BJ (cell line): ENCODE data around the gene TOX3. TPM values are rescaled to one million over a fixed set of nuclear protein-coding genes. Genes with fewer than 3 reads are reported as not detected.

ENCODE experiments used
- CTCF ChIA-PET: fragments of 350-600 bp; formaldehyde crosslinking; extraction: SDS; loops from one replicate; lab custom pipeline; 2021; ENCODE audit warnings: antibody characterized with exemption, inconsistent platforms; lab: Yijun Ruan, JAX
- POLR2A ChIA-PET: fragments of 300-600 bp; sonication (Branson Sonifier 250); formaldehyde crosslinking; extraction: SDS; loops from one replicate; lab custom pipeline; 2021; ENCODE audit warnings: antibody characterized with exemption; lab: Charles Lee
- DNase-seq: peaks from one replicate; pipeline ENCODE4 v3.0.0-alpha.2; 2011; ENCODE audit warnings: low read depth
- H3K27me3 ChIP-seq: 2 replicates; pipeline ENCODE4 v1.6.0; 2011; ENCODE audit warnings: low read length; ENCODE audit not compliant: control insufficient read depth, insufficient read depth
- H3K36me3 ChIP-seq: 2 replicates; pipeline ENCODE4 v1.5.1; 2011; ENCODE audit warnings: low read length; ENCODE audit not compliant: control insufficient read depth, insufficient read depth
- H3K4me3 ChIP-seq: 2 replicates; pipeline ENCODE4 v1.5.1; 2011; ENCODE audit warnings: low read depth, mild to moderate bottlenecking, control low read depth, low read length
- CTCF ChIP-seq: IDR thresholded peaks from 2 replicates; pipeline ENCODE4 v1.5.1; 2011; ENCODE audit warnings: low read depth, mild to moderate bottlenecking, control low read depth, inconsistent platforms, low read length, moderate library complexity; ENCODE audit not compliant: insufficient read depth
- polyA minus RNA-seq: library from RNA; depleted of rRNA, polyadenylated mRNA; stranded (reverse); fragments of >200 nt; gene quantifications from 2 replicates; pipeline ENCODE4 v1.2.3, GENCODE V29; 2011; rRNA and poly(A)+ RNA removed
- polyA plus RNA-seq: library from polyadenylated mRNA; depleted of rRNA; stranded (reverse); fragments of >200 nt; gene quantifications from 2 replicates; pipeline ENCODE4 v1.2.3, GENCODE V29; 2011; rRNA removed

TOX3 gene
- polyA plus RNA-seq = not detected in 2 replicates
- polyA minus RNA-seq = not detected in 2 replicates

- peaks cover 3% of the 10 kb centered on the region; the same call in 1 of the 2 replicates for H3K27me3 ChIP-seq
- TF ChIP-seq CTCF = no peak
- H3K36me3 ChIP-seq = no peaks in the 10 kb centered on the region
- no peak for DNase-seq
- POLR2A ChIA-PET = no interaction called here
- no peak within 1 kb of the TSS for H3K4me3 ChIP-seq
- CTCF ChIA-PET = no interaction called here
These were observed at the start of gene TOX3 for GRCh38 chr16:52547004-52547833. Gene TOX3, minus strand, starts transcription at chr16:52547143. Its CDS starts 420 bp downstream, at chr16:52546723.

GRCh38 chr16:52592778-52593177, 45.8 kb upstream of the TOX3 start:
- Histone ChIP-seq H3K4me3 (no peak overlapping the region), H3K27me3 (no peaks in the 10 kb centered on the region), H3K36me3 (no peaks in the 10 kb centered on the region)
- POLR2A ChIA-PET = no interaction called here
- TF ChIP-seq CTCF = no peak
- no peak for DNase-seq
- CTCF ChIA-PET = no interaction called here

- DNase-seq = no peak
- no peak for TF ChIP-seq CTCF
- CTCF ChIA-PET = no interaction called here
- Histone ChIP-seq H3K36me3 (no peaks in the 10 kb centered on the region), H3K4me3 (no peak overlapping the region), H3K27me3 (no peaks in the 10 kb centered on the region)
- POLR2A ChIA-PET = no interaction called here
These were observed 45.1 kb upstream of the TOX3 start for GRCh38 chr16:52591934-52592592.

- no peak for DNase-seq
- ChIA-PET POLR2A (no interaction called here), CTCF (no interaction called here)
- no peaks in the 10 kb centered on the region for H3K27me3 ChIP-seq
- TF ChIP-seq CTCF = no peak
- no peak overlapping the region for H3K4me3 ChIP-seq
- no peaks in the 10 kb centered on the region for H3K36me3 ChIP-seq
These were observed 44.5 kb upstream of the TOX3 start for GRCh38 chr16:52591471-52591870.

GRCh38 chr16:52586159-52586558, 39.2 kb upstream of the TOX3 start:
- no peak for DNase-seq
- no peaks in the 10 kb centered on the region for H3K36me3 ChIP-seq
- H3K27me3 ChIP-seq = no peaks in the 10 kb centered on the region
- no peak overlapping the region for H3K4me3 ChIP-seq
- no peak for TF ChIP-seq CTCF
- ChIA-PET CTCF (no interaction called here), POLR2A (no interaction called here)
